H9 (cell line): ENCODE measurements around the gene GPR137B. TPM values are rescaled to one million over a fixed set of nuclear protein-coding genes. Genes with fewer than 3 reads are reported as not detected.
A peak's percentile ranks its signal among the peaks of the same experiment; 100 is the strongest.

Source experiments
- DNase-seq: peaks from one replicate; pipeline ENCODE4 v3.0.0-alpha.2; 2017
- H2AFZ ChIP-seq: one replicate; pipeline ENCODE4 v1.6.1; 2013; ENCODE audit warnings: mild to moderate bottlenecking, low read length, control low read depth, moderate library complexity
- H2AK5ac ChIP-seq: 2 replicates; pipeline ENCODE4 v1.6.1; 2013; ENCODE audit warnings: low read length, control low read depth, mixed read lengths; ENCODE audit not compliant: insufficient read length
- H2BK120ac ChIP-seq: one replicate; pipeline ENCODE4 v1.6.1; 2013; ENCODE audit warnings: low read depth, mild to moderate bottlenecking, low read length, control low read depth, inconsistent platforms; ENCODE audit not compliant: poor library complexity, severe bottlenecking
- H2BK12ac ChIP-seq: 2 replicates; pipeline ENCODE4 v1.6.1; 2013; ENCODE audit warnings: low read length, control low read depth, mixed read lengths, low read depth; ENCODE audit not compliant: insufficient read length
- H2BK15ac ChIP-seq: 2 replicates; pipeline ENCODE4 v1.6.1; 2013; ENCODE audit warnings: low read depth, low read length, control low read depth
- H2BK20ac ChIP-seq: one replicate; pipeline ENCODE4 v1.6.1; 2013; ENCODE audit warnings: low read depth, mild to moderate bottlenecking, low read length, control low read depth, inconsistent platforms; ENCODE audit not compliant: poor library complexity, severe bottlenecking
- H2BK5ac ChIP-seq: 2 replicates; pipeline ENCODE4 v1.6.1; 2013; ENCODE audit warnings: low read length, control low read depth, mixed read lengths; ENCODE audit not compliant: insufficient read length
- H3K14ac ChIP-seq: 2 replicates; pipeline ENCODE4 v1.6.1; 2013; ENCODE audit warnings: low read length, control low read depth; ENCODE audit not compliant: insufficient read depth
- H3K18ac ChIP-seq: 2 replicates; pipeline ENCODE4 v1.6.1; 2013; ENCODE audit warnings: low read depth, mild to moderate bottlenecking, mixed read lengths, low read length, control low read depth; ENCODE audit not compliant: insufficient read length
- H3K23ac ChIP-seq: 2 replicates; pipeline ENCODE4 v1.6.1; 2013; ENCODE audit warnings: low read length, control low read depth, mixed read lengths, low read depth; ENCODE audit not compliant: insufficient read length
- H3K23me2 ChIP-seq: 2 replicates; pipeline ENCODE4 v1.6.1; 2013; ENCODE audit warnings: low read depth, mild to moderate bottlenecking, mixed read lengths, low read length, control low read depth; ENCODE audit not compliant: insufficient read length, poor library complexity, severe bottlenecking
- H3K27ac ChIP-seq: 2 replicates; pipeline ENCODE4 v1.5.1; 2013; ENCODE audit warnings: low read length, control low read depth, mixed read lengths, low read depth; ENCODE audit not compliant: insufficient read length
- H3K27me3 ChIP-seq: 2 replicates; pipeline ENCODE4 v1.6.1; 2013; ENCODE audit warnings: low read length, control low read depth, inconsistent platforms; ENCODE audit not compliant: insufficient read depth
- H3K4ac ChIP-seq: 2 replicates; pipeline ENCODE4 v1.6.1; 2013; ENCODE audit warnings: low read depth, mild to moderate bottlenecking, control low read depth, inconsistent platforms, low read length, moderate library complexity
- H3K4me1 ChIP-seq: 2 replicates; pipeline ENCODE4 v1.6.1; 2013; ENCODE audit warnings: low read length, control low read depth, inconsistent platforms; ENCODE audit not compliant: insufficient read depth
- H3K4me2 ChIP-seq: 2 replicates; pipeline ENCODE4 v1.6.1; 2013; ENCODE audit warnings: low read length, control low read depth, mixed read lengths; ENCODE audit not compliant: insufficient read length, insufficient read depth
- H3K56ac ChIP-seq: 2 replicates; pipeline ENCODE4 v1.6.1; 2013; ENCODE audit warnings: low read depth, mild to moderate bottlenecking, mixed read lengths, low read length, control low read depth; ENCODE audit not compliant: insufficient read length
- H3K79me1 ChIP-seq: 2 replicates; pipeline ENCODE4 v1.6.1; 2013; ENCODE audit warnings: low read depth, mild to moderate bottlenecking, moderate library complexity, low read length, control low read depth, inconsistent platforms; ENCODE audit not compliant: insufficient read depth, poor library complexity, severe bottlenecking
- H3K79me2 ChIP-seq: 2 replicates; pipeline ENCODE4 v1.6.1; 2013; ENCODE audit warnings: low read length, control low read depth, inconsistent platforms; ENCODE audit not compliant: insufficient read depth
- H3K9ac ChIP-seq: 2 replicates; pipeline ENCODE4 v1.6.1; 2013; ENCODE audit warnings: low read length, control low read depth, mixed read lengths; ENCODE audit not compliant: insufficient read length; ENCODE audit errors: extremely low read depth
- H3K9me3 ChIP-seq: one replicate; pipeline ENCODE4 v1.6.1; 2013; ENCODE audit warnings: low read depth, low read length, inconsistent platforms; ENCODE audit not compliant: control insufficient read depth
- H3T11ph ChIP-seq: one replicate; pipeline ENCODE4 v1.6.1; 2013; ENCODE audit warnings: mild to moderate bottlenecking, low read length, control low read depth, inconsistent platforms
- H4K20me1 ChIP-seq: one replicate; pipeline ENCODE4 v1.6.1; 2013; ENCODE audit not compliant: control insufficient read depth, insufficient read length, insufficient read depth
- H4K5ac ChIP-seq: 2 replicates; pipeline ENCODE4 v1.6.1; 2013; ENCODE audit warnings: low read depth, mild to moderate bottlenecking, mixed read lengths, low read length, control low read depth; ENCODE audit not compliant: insufficient read length
- H4K8ac ChIP-seq: replicated peaks from 2 replicates; pipeline ENCODE4 v1.6.1; 2013; ENCODE audit warnings: low read length, control low read depth, mixed read lengths, low read depth; ENCODE audit not compliant: insufficient read length
- H4K91ac ChIP-seq: 2 replicates; pipeline ENCODE4 v1.6.1; 2013; ENCODE audit warnings: low read depth, mild to moderate bottlenecking, moderate library complexity, mixed read lengths, low read length, control low read depth; ENCODE audit not compliant: insufficient read length
- H3K27ac Mint-ChIP-seq, 3 experiments: 2 replicates in 2 of 3; 3 replicates in 1 of 3; pipeline ENCODE4 v1.8.0; 2020 to 2021; ENCODE audit warnings: mixed read lengths in 3 of 3, mild to moderate bottlenecking in 1 of 3, moderate library complexity in 1 of 3
- H3K27me3 Mint-ChIP-seq: 2 replicates; pipeline ENCODE4 v1.8.0; 2021; ENCODE audit warnings: low read depth, mild to moderate bottlenecking, moderate library complexity, mixed read lengths
- H3K36me3 Mint-ChIP-seq, 3 experiments: 2 replicates in 2 of 3; 3 replicates in 1 of 3; pipeline ENCODE4 v1.8.0; 2020 to 2021; ENCODE audit warnings: low read depth in 3 of 3, mixed read lengths in 3 of 3; ENCODE audit not compliant: insufficient read depth in 1 of 3
- H3K4me1 Mint-ChIP-seq, 2 experiments: 2 replicates each; pipeline ENCODE4 v1.8.0; 2020; ENCODE audit warnings: mixed read lengths in 2 of 2
- H3K4me3 Mint-ChIP-seq, 2 experiments: 2 replicates in 1 of 2; 3 replicates in 1 of 2; pipeline ENCODE4 v1.8.0; 2020 to 2021; ENCODE audit warnings: mild to moderate bottlenecking in 2 of 2, mixed read lengths in 2 of 2, moderate library complexity in 1 of 2
- H3K9me3 Mint-ChIP-seq, 2 experiments: 2 replicates in 1 of 2; 3 replicates in 1 of 2; pipeline ENCODE4 v1.8.0; 2020; ENCODE audit warnings: mild to moderate bottlenecking in 2 of 2, mixed read lengths in 2 of 2, moderate library complexity in 1 of 2
- WGBS: extraction: QIAGEN DNeasy Blood & Tissue Kit; methylation state at CpG from one replicate; pipeline ENCODE4 v1.1.7; 2013; ENCODE audit warnings: missing lambda C conversion rate, low lambda C conversion rate, mixed read lengths; ENCODE audit not compliant: insufficient read length; ENCODE audit errors: extremely low coverage; 5-methylcytosine and 5-hydroxymethylcytosine counted together
- total RNA-seq: library from RNA; stranded (reverse); gene quantifications from 2 replicates; pipeline ENCODE4 v1.2.1, GENCODE V29; 2021
- TF ChIP-seq, protein P1 (sequence below): fragments of 200-600 bp; sonication (generic); conservative IDR thresholded peaks from 3 replicates; pipeline ENCODE4 v1.8.0; 2021; ENCODE audit warnings: antibody characterized with exemption, mild to moderate bottlenecking

GPR137B gene
- total RNA-seq, 1 experiment from 2014 or later, result 5.9 TPM

DNA sequence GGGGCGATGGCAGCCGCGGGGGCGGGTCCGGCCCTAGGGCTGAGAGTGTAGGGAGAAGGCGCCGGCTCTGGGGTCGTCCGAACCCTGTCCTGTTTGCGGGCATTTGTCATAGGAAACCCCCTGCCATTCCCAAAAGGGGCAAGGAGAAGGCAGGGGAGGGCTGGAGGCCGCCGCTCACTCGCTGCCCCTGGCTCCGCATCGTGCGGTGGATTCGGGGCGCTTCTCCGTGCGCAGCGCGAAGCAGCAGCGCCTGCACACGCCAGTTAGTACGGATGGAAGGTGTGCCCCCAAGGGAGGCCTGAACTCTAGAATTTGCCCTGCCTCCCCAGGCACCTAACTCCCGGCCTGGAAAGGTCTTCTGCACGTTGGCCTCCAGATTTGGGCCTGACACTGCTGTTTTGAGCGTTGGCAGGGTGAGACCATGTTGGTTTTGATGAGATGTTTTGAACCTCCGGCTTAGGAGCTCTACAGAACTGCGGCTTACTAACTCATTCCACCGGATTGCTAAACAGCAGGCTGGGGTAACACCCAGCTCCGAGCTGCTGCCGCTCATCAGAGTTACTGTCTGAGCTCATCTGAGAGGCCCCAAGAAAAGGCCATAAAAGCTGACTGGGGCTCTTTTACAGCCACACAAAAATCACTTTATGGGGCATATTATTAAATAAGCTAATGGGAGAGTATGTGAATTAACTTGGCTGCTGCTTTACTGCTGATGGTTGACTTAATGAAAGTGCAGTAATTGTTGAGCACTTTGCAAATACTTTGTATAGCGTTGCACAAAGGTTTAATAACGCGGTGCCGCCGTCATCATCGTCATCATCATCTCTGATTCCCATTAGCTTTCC, 987 bp downstream of the GPR137B start:
- Histone ChIP-seq H3K4me2 (peak overlapping the region; percentile 58), H3K79me1 (no peaks in the 10 kb centered on the region), H3K4me1 (peaks cover 4% of the 10 kb centered on the region; the same call in 1 of the 2 replicates), H3K56ac (no peak overlapping the region), H4K8ac (no peak overlapping the region), H3K27ac (no peak overlapping the region), H3K79me2 (no peaks in the 10 kb centered on the region; the same call in 1 of the 2 replicates), H3K14ac (no peak overlapping the region), H2BK5ac (no peak overlapping the region), H4K91ac (no peak overlapping the region), H4K5ac (no peak overlapping the region), H2BK120ac (no peak overlapping the region), H2BK12ac (no peak overlapping the region), H3K4ac (no peak overlapping the region), H2BK20ac (no peak overlapping the region), H3K9ac (peak overlapping the region; percentile 0), H3K9me3 (no peaks in the 10 kb centered on the region), H3K18ac (no peak overlapping the region), H3T11ph (no peak overlapping the region), H2BK15ac (no peak overlapping the region), H2AK5ac (no peak overlapping the region), H3K23me2 (peaks cover 18% of the 10 kb centered on the region), H3K23ac (no peak overlapping the region), H3K27me3 (peaks cover 20% of the 10 kb centered on the region; the same call in 1 of the 2 replicates), H2AFZ (no peak overlapping the region), H4K20me1 (no peaks in the 10 kb centered on the region)
- TF ChIP-seq, protein P1, sequence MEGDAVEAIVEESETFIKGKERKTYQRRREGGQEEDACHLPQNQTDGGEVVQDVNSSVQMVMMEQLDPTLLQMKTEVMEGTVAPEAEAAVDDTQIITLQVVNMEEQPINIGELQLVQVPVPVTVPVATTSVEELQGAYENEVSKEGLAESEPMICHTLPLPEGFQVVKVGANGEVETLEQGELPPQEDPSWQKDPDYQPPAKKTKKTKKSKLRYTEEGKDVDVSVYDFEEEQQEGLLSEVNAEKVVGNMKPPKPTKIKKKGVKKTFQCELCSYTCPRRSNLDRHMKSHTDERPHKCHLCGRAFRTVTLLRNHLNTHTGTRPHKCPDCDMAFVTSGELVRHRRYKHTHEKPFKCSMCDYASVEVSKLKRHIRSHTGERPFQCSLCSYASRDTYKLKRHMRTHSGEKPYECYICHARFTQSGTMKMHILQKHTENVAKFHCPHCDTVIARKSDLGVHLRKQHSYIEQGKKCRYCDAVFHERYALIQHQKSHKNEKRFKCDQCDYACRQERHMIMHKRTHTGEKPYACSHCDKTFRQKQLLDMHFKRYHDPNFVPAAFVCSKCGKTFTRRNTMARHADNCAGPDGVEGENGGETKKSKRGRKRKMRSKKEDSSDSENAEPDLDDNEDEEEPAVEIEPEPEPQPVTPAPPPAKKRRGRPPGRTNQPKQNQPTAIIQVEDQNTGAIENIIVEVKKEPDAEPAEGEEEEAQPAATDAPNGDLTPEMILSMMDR, result no peak
- Mint-ChIP-seq H3K36me3 (peaks cover 0 to 6% (median 0%) of the 10 kb centered on the region in 3 experiments; a peak in 3 of 7 replicates), H3K4me1 (peaks cover 29 to 39% of the 10 kb centered on the region in 2 experiments), H3K27ac (no peak overlapping the region), H3K4me3 (peak overlapping the region; percentile 86 to 94), H3K27me3 (peaks cover 61% of the 10 kb centered on the region), H3K9me3 (no peaks in the 10 kb centered on the region; a peak in 1 of 5 replicates)
- WGBS, result no CpG with 5 or more reads among the region's 39 CpGs
- no peak for DNase-seq
